Measurements from ENCODE around the gene NAP1L4.

The NAP1L4 gene

GRCh38 chr11:2901196-2901796, 90.8 kb downstream of the NAP1L4 start:
- H3K36me3 ChIP-seq (ENCODE audit: control insufficient read depth, insufficient read depth, low read length) = peaks cover 2% of the 10 kb centered on the region
- no peak overlapping the region for H3K9ac ChIP-seq (ENCODE audit: low read depth, low read length)
- peaks cover 13% of the 10 kb centered on the region for H3K27me3 ChIP-seq (ENCODE audit: control insufficient read depth, insufficient read depth, low read length)
- peaks cover 4% of the 10 kb centered on the region for H3K4me1 ChIP-seq (ENCODE audit: control insufficient read depth, insufficient read depth, low read length)
- H3K9me3 ChIP-seq (ENCODE audit: control insufficient read depth, insufficient read depth, low read length) = no peaks in the 10 kb centered on the region
- peak overlapping the region; percentile 54 for H3K4me3 ChIP-seq (ENCODE audit: low read depth, low read length)

DNA sequence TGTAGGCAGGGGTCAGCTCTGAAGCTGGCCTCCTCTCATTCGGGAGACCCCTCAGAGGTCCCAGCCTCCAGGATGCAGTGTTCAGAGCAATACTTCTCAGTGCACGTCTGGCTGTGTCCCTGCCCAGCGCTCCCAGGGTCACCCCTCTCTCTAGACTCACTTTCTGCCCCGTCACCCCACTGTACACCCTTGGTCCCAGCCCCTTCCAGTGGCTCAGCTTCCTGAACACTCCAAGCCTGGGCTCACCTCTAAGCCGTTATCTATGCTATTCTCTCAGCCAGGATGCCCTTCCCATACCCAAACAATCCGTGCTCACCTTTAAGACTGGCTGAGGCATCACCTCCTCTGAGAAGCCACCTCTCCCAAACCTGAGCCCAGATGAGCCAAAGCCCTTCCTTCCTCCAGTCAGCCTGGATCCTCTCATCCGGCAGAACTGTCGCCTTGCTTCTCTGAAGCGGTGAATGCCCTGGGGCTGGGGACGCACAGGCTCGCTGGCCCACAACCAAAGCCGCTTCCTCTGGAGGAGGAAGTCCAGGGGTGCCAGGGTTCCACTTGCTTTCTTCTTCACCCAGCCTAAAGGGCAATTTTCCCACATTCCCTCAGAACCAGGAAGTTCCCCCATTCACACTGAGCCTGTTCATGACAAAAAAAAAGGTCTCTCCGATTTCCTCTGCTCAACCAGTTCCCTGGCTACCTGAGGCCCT, 92.9 kb downstream of the NAP1L4 start:
- Histone ChIP-seq H3K27me3 (ENCODE audit: control insufficient read depth, insufficient read depth, low read length) (peaks cover 13% of the 10 kb centered on the region), H3K9ac (ENCODE audit: low read depth, low read length) (no peak overlapping the region), H3K4me1 (ENCODE audit: control insufficient read depth, insufficient read depth, low read length) (peaks cover 4% of the 10 kb centered on the region), H3K36me3 (ENCODE audit: control insufficient read depth, insufficient read depth, low read length) (no peaks in the 10 kb centered on the region), H3K4me3 (ENCODE audit: low read depth, low read length) (no peak overlapping the region), H3K9me3 (ENCODE audit: control insufficient read depth, insufficient read depth, low read length) (no peaks in the 10 kb centered on the region)

GRCh38 chr11:2898366-2899079, 93.6 kb downstream of the NAP1L4 start:
- Histone ChIP-seq H3K4me3 (ENCODE audit: low read depth, low read length) (no peak overlapping the region), H3K4me1 (ENCODE audit: control insufficient read depth, insufficient read depth, low read length) (peaks cover 4% of the 10 kb centered on the region), H3K27me3 (ENCODE audit: control insufficient read depth, insufficient read depth, low read length) (peaks cover 13% of the 10 kb centered on the region), H3K9ac (ENCODE audit: low read depth, low read length) (no peak overlapping the region), H3K9me3 (ENCODE audit: control insufficient read depth, insufficient read depth, low read length) (no peaks in the 10 kb centered on the region), H3K36me3 (ENCODE audit: control insufficient read depth, insufficient read depth, low read length) (no peaks in the 10 kb centered on the region)

- Histone ChIP-seq H3K27me3 (ENCODE audit: control insufficient read depth, insufficient read depth, low read length) (peaks cover 13% of the 10 kb centered on the region), H3K4me1 (ENCODE audit: control insufficient read depth, insufficient read depth, low read length) (peaks cover 2% of the 10 kb centered on the region), H3K36me3 (ENCODE audit: control insufficient read depth, insufficient read depth, low read length) (no peaks in the 10 kb centered on the region), H3K4me3 (ENCODE audit: low read depth, low read length) (no peak overlapping the region), H3K9me3 (ENCODE audit: control insufficient read depth, insufficient read depth, low read length) (no peaks in the 10 kb centered on the region), H3K9ac (ENCODE audit: low read depth, low read length) (no peak overlapping the region)
Measured at GRCh38 chr11:2897048-2897447, 95.1 kb downstream of the NAP1L4 start.

DNA sequence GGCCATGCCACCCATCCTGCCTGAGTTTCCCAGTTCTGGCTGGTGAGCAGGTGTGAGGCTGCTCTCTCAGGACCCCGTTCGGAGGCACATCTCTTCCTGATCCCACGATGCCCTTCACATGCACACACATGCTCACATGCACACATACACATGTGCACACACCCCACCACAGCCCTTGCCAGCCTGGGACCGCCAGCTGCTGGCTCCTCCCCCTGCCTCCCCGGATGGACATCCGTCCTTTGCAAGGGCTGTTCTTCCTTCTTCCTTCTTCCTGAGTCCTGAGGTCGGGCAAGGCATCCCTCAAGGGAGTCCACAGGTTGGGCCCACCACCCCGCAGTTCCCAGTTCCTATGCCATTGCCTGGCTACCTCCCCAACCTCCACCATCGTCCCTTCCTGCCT, 96.1 kb downstream of the NAP1L4 start:
- Histone ChIP-seq H3K27me3 (ENCODE audit: control insufficient read depth, insufficient read depth, low read length) (peaks cover 9% of the 10 kb centered on the region), H3K4me3 (ENCODE audit: low read depth, low read length) (no peak overlapping the region), H3K36me3 (ENCODE audit: control insufficient read depth, insufficient read depth, low read length) (no peaks in the 10 kb centered on the region), H3K9me3 (ENCODE audit: control insufficient read depth, insufficient read depth, low read length) (no peaks in the 10 kb centered on the region), H3K9ac (ENCODE audit: low read depth, low read length) (no peak overlapping the region), H3K4me1 (ENCODE audit: control insufficient read depth, insufficient read depth, low read length) (peaks cover 4% of the 10 kb centered on the region)

Data from iPS-15b (cell line).